MM.1S (cell line): ENCODE measurements around the gene KIRREL3.

Experiments used
- CTCF ChIP-seq: fragments of 300-600 bp; sonication (generic); IDR thresholded peaks from 2 replicates; pipeline ENCODE4 v1.5.1; 2016; ENCODE audit warnings: antibody characterized with exemption, low read length, mixed read lengths
- EZH2 ChIP-seq: fragments of 300-600 bp; sonication (generic); optimal IDR thresholded peaks from 2 replicates; pipeline ENCODE3; 2017; ENCODE audit warnings: low read depth, mild to moderate bottlenecking, antibody characterized with exemption, low read length, mixed read lengths
- EZH2phosphoT487 ChIP-seq: fragments of 300-600 bp; sonication (generic); IDR thresholded peaks from 2 replicates; pipeline ENCODE4 v1.6.1; 2018; ENCODE audit warnings: antibody characterized with exemption, low read length

GRCh38 chr11:126598344-126599216 lies 402.0 kb downstream of the KIRREL3 start:
- TF ChIP-seq CTCF (no peak), EZH2 (no peak), EZH2phosphoT487 (no peak)
